ENCODE results near the gene TTC39A. TPM values are rescaled to one million over a fixed set of nuclear protein-coding genes. Genes with fewer than 3 reads are reported as not detected.

Gene TTC39A
- total RNA-seq, 1 experiment from 2014 or later, result 15.4 TPM

DNA sequence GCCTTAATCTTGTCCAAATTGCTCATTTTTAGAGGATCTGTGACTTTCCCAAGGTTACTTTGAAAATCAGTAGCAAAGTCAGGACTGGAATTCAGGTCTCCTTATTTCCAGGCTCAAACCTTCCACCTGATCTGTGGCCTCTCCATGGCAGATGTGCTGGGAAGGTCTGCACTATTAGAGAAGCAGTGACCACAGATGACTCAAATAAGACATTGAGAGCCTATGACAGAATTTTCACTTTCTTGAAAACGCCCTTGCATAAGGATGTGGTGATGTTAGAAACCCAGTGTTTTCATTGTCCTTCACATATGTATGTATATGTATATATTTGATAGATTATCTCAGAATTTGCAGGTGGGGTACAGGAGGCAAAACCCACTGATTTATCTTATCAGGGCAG, 45.3 kb downstream of the TTC39A start:
- Histone ChIP-seq H3K27ac (ENCODE audit: low read depth, low read length) (no peak overlapping the region), H3K27me3 (ENCODE audit: insufficient read depth, low read length) (no peaks in the 10 kb centered on the region), H3K9me2 (ENCODE audit: insufficient read depth) (no peaks in the 10 kb centered on the region), H4K20me1 (ENCODE audit: insufficient read depth) (no peaks in the 10 kb centered on the region), H2AFZ (ENCODE audit: low read depth, low read length, poor library complexity, severe bottlenecking) (no peak overlapping the region), H3K9me3 (ENCODE audit: control insufficient read depth in 1 of 2, insufficient read depth in 1 of 2, low read depth in 1 of 2, low read length in 2 of 2) (no peaks in the 10 kb centered on the region), H3K36me3 (ENCODE audit: control insufficient read depth in 1 of 2, insufficient read depth in 2 of 2, low read length in 2 of 2) (peaks cover 0 to 5% of the 10 kb centered on the region in 2 experiments; a peak in 1 of 4 replicates), H3K4me3 (replicated peaks in 1 of 2; ENCODE audit: low read depth in 1 of 2, low read length in 2 of 2) (no peak overlapping the region), H3K4me1 (ENCODE audit: control insufficient read depth in 1 of 2, insufficient read depth in 2 of 2, low read length in 2 of 2) (peaks cover 10 to 16% of the 10 kb centered on the region in 2 experiments), H3K9ac (ENCODE audit: low read length) (no peak overlapping the region), H3K4me2 (ENCODE audit: low read length) (no peak overlapping the region), H3K79me2 (ENCODE audit: insufficient read depth, low read length) (no peaks in the 10 kb centered on the region)
- TF ChIP-seq, protein P1, sequence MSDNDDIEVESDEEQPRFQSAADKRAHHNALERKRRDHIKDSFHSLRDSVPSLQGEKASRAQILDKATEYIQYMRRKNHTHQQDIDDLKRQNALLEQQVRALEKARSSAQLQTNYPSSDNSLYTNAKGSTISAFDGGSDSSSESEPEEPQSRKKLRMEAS (IDR thresholded peaks at IDR 0.05), result no peak
- TF ChIP-seq POLR2A (IDR thresholded peaks at IDR 0.05; ENCODE audit: borderline replicate concordance, extremely low read depth, insufficient read depth, insufficient read length) (no peak), SP1 (IDR thresholded peaks at IDR 0.05; ENCODE audit: low read depth) (no peak), JUND (IDR thresholded peaks at IDR 0.05) (no peak), POLR2AphosphoS5 (IDR thresholded peaks at IDR 0.05; ENCODE audit: low read depth, low read length) (no peak), SIN3A (IDR thresholded peaks at IDR 0.05; ENCODE audit: low read depth) (no peak)
- TF ChIP-seq, protein P2, sequence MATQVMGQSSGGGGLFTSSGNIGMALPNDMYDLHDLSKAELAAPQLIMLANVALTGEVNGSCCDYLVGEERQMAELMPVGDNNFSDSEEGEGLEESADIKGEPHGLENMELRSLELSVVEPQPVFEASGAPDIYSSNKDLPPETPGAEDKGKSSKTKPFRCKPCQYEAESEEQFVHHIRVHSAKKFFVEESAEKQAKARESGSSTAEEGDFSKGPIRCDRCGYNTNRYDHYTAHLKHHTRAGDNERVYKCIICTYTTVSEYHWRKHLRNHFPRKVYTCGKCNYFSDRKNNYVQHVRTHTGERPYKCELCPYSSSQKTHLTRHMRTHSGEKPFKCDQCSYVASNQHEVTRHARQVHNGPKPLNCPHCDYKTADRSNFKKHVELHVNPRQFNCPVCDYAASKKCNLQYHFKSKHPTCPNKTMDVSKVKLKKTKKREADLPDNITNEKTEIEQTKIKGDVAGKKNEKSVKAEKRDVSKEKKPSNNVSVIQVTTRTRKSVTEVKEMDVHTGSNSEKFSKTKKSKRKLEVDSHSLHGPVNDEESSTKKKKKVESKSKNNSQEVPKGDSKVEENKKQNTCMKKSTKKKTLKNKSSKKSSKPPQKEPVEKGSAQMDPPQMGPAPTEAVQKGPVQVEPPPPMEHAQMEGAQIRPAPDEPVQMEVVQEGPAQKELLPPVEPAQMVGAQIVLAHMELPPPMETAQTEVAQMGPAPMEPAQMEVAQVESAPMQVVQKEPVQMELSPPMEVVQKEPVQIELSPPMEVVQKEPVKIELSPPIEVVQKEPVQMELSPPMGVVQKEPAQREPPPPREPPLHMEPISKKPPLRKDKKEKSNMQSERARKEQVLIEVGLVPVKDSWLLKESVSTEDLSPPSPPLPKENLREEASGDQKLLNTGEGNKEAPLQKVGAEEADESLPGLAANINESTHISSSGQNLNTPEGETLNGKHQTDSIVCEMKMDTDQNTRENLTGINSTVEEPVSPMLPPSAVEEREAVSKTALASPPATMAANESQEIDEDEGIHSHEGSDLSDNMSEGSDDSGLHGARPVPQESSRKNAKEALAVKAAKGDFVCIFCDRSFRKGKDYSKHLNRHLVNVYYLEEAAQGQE (IDR thresholded peaks at IDR 0.05; ENCODE audit: low read depth), result no peak
- TF ChIP-seq, protein P3, sequence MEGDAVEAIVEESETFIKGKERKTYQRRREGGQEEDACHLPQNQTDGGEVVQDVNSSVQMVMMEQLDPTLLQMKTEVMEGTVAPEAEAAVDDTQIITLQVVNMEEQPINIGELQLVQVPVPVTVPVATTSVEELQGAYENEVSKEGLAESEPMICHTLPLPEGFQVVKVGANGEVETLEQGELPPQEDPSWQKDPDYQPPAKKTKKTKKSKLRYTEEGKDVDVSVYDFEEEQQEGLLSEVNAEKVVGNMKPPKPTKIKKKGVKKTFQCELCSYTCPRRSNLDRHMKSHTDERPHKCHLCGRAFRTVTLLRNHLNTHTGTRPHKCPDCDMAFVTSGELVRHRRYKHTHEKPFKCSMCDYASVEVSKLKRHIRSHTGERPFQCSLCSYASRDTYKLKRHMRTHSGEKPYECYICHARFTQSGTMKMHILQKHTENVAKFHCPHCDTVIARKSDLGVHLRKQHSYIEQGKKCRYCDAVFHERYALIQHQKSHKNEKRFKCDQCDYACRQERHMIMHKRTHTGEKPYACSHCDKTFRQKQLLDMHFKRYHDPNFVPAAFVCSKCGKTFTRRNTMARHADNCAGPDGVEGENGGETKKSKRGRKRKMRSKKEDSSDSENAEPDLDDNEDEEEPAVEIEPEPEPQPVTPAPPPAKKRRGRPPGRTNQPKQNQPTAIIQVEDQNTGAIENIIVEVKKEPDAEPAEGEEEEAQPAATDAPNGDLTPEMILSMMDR (IDR thresholded peaks at IDR 0.05 in 2 of 3, conservative IDR thresholded peaks at IDR 0.05 in 1 of 3; ENCODE audit: borderline replicate concordance in 1 of 3, insufficient read depth in 1 of 3, low read depth in 2 of 3, low read length in 2 of 3), result no peak
- TF ChIP-seq, protein P4, sequence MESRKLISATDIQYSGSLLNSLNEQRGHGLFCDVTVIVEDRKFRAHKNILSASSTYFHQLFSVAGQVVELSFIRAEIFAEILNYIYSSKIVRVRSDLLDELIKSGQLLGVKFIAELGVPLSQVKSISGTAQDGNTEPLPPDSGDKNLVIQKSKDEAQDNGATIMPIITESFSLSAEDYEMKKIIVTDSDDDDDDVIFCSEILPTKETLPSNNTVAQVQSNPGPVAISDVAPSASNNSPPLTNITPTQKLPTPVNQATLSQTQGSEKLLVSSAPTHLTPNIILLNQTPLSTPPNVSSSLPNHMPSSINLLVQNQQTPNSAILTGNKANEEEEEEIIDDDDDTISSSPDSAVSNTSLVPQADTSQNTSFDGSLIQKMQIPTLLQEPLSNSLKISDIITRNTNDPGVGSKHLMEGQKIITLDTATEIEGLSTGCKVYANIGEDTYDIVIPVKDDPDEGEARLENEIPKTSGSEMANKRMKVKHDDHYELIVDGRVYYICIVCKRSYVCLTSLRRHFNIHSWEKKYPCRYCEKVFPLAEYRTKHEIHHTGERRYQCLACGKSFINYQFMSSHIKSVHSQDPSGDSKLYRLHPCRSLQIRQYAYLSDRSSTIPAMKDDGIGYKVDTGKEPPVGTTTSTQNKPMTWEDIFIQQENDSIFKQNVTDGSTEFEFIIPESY (IDR thresholded peaks at IDR 0.05; ENCODE audit: extremely low read depth, insufficient replicate concordance, low read length), result no peak
- TF ChIP-seq, protein P5, sequence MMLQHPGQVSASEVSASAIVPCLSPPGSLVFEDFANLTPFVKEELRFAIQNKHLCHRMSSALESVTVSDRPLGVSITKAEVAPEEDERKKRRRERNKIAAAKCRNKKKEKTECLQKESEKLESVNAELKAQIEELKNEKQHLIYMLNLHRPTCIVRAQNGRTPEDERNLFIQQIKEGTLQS (IDR thresholded peaks at IDR 0.05), result no peak
- intact Hi-C loops (cut with micrococcal nuclease), result no loop called here
- BruUV-seq (replicated peaks), result no TSS peak
- ChIA-PET POLR2A (no interaction called here), CTCF (no interaction called here), RAD21 (ENCODE audit: low non-redundant PET in 1 of 2, low total read pairs in 2 of 2, uncharacterized antibody in 2 of 2, unreplicated experiment in 2 of 2) (no interaction called here)
- ATAC-seq (no peak), DNase-seq (ENCODE audit: low read depth, low spot score) (no peak)
